IMR-90 (cell line): Measurements from ENCODE around the gene COX6A2. TPM values are rescaled to one million over a fixed set of nuclear protein-coding genes. Genes with fewer than 3 reads are reported as not detected.

Experiments
- ATAC-seq: fragments of 200-7000 bp; cut with Tn5 transposase; 2 replicates; pipeline ENCODE4 v1.9.1; 2020; ENCODE audit warnings: low read depth, mild to moderate bottlenecking, moderate library complexity
- BruUV-seq: library from RNA; stranded (reverse); fragments of 400-500 nt; replicated peaks from 2 replicates; lab custom pipeline; 2021; lab: Mats Ljungman, UMichigan
- CTCF ChIA-PET: fragments of 300-600 bp; formaldehyde crosslinking; extraction: SDS; loops from one replicate; lab custom pipeline; 2021; ENCODE audit warnings: antibody characterized with exemption; lab: Yijun Ruan, JAX
- POLR2A ChIA-PET: fragments of 300-600 bp; sonication (Branson Sonifier 250); formaldehyde crosslinking; loops from one replicate; lab custom pipeline; 2022; ENCODE audit warnings: antibody characterized with exemption; ENCODE audit not compliant: unreplicated experiment; lab: Charles Lee
- DNase-seq: peaks from one replicate; pipeline ENCODE4 v3.0.0; 2013
- H2AFZ ChIP-seq: replicated peaks from 2 replicates; pipeline ENCODE3; 2013; ENCODE audit warnings: low read length, mild to moderate bottlenecking; ENCODE audit not compliant: poor library complexity
- H2AK5ac ChIP-seq: 2 replicates; pipeline ENCODE4 v1.6.1; 2013; ENCODE audit warnings: low read depth, low read length, inconsistent platforms
- H2AK9ac ChIP-seq: replicated peaks from 2 replicates; pipeline ENCODE3; 2013; ENCODE audit warnings: mild to moderate bottlenecking, low read depth, low read length, moderate library complexity; ENCODE audit not compliant: poor library complexity
- H2BK120ac ChIP-seq: 2 replicates; pipeline ENCODE4 v1.6.1; 2013; ENCODE audit warnings: low read depth, low read length, inconsistent platforms
- H2BK15ac ChIP-seq: 3 replicates; pipeline ENCODE4 v1.6.1; 2013; ENCODE audit warnings: low read depth, low read length, inconsistent platforms
- H2BK20ac ChIP-seq: 2 replicates; pipeline ENCODE4 v1.6.1; 2013; ENCODE audit warnings: low read depth, mild to moderate bottlenecking, inconsistent platforms, low read length, moderate library complexity
- H2BK5ac ChIP-seq: 2 replicates; pipeline ENCODE4 v1.6.1; 2013; ENCODE audit warnings: mild to moderate bottlenecking, low read depth, low read length, inconsistent platforms; ENCODE audit not compliant: poor library complexity, severe bottlenecking
- H3K14ac ChIP-seq: replicated peaks from 2 replicates; pipeline ENCODE4 v1.6.1; 2013; ENCODE audit warnings: low read depth, low read length, inconsistent platforms
- H3K18ac ChIP-seq: 2 replicates; pipeline ENCODE4 v1.6.1; 2013; ENCODE audit warnings: low read depth, low read length, control low read depth
- H3K23ac ChIP-seq: 2 replicates; pipeline ENCODE4 v1.6.1; 2013; ENCODE audit warnings: low read depth, low read length, inconsistent platforms
- H3K27ac ChIP-seq: 2 replicates; pipeline ENCODE4 v1.5.1; 2013; ENCODE audit warnings: mild to moderate bottlenecking, control low read depth, low read length; ENCODE audit not compliant: insufficient read depth
- H3K27me3 ChIP-seq: 2 replicates; pipeline ENCODE4 v1.6.1; 2013; ENCODE audit warnings: low read length; ENCODE audit not compliant: control insufficient read depth, insufficient read depth
- H3K36me3 ChIP-seq: 2 replicates; pipeline ENCODE4 v1.6.1; 2013; ENCODE audit warnings: low read length, mixed read lengths; ENCODE audit not compliant: control insufficient read depth, insufficient read depth
- H3K4ac ChIP-seq: 2 replicates; pipeline ENCODE4 v1.6.1; 2013; ENCODE audit warnings: low read depth, low read length, inconsistent platforms
- H3K4me1 ChIP-seq: 2 replicates; pipeline ENCODE4 v1.6.1; 2013; ENCODE audit warnings: low read length, mixed read lengths; ENCODE audit not compliant: control insufficient read depth, insufficient read depth
- H3K4me2 ChIP-seq: 2 replicates; pipeline ENCODE4 v1.6.1; 2013; ENCODE audit warnings: low read depth, mild to moderate bottlenecking, control low read depth, low read length, moderate library complexity
- H3K4me3 ChIP-seq: 2 replicates; pipeline ENCODE4 v1.5.1; 2013; ENCODE audit warnings: low read depth, mild to moderate bottlenecking, control low read depth, low read length, moderate library complexity; ENCODE audit not compliant: insufficient read depth
- H3K56ac ChIP-seq: 2 replicates; pipeline ENCODE4 v1.6.1; 2013; ENCODE audit warnings: low read length, inconsistent platforms; ENCODE audit not compliant: insufficient read depth; ENCODE audit errors: extremely low read depth
- H3K79me1 ChIP-seq, 2 experiments: 2 replicates each; pipeline ENCODE4 v1.6.1; 2013; ENCODE audit warnings: low read length in 2 of 2, inconsistent platforms in 1 of 2, low read depth in 1 of 2
- H3K9ac ChIP-seq: 2 replicates; pipeline ENCODE4 v1.6.1; 2013; ENCODE audit warnings: low read depth, low read length, control low read depth
- H3K9me1 ChIP-seq: 2 replicates; pipeline ENCODE4 v1.6.1; 2013; ENCODE audit warnings: low read length, inconsistent platforms; ENCODE audit not compliant: insufficient read depth
- H3K9me3 ChIP-seq: 2 replicates; pipeline ENCODE4 v1.6.1; 2013; ENCODE audit warnings: low read length; ENCODE audit not compliant: control insufficient read depth, insufficient read depth
- H4K20me1 ChIP-seq: 2 replicates; pipeline ENCODE4 v1.6.1; 2013; ENCODE audit warnings: low read length, inconsistent platforms; ENCODE audit not compliant: insufficient read depth
- H4K5ac ChIP-seq: 2 replicates; pipeline ENCODE4 v1.6.1; 2013; ENCODE audit warnings: mild to moderate bottlenecking, low read depth, low read length, control low read depth
- H4K8ac ChIP-seq, 2 experiments: 2 replicates each; pipeline ENCODE4 v1.6.1; 2013; ENCODE audit warnings: low read depth in 2 of 2, low read length in 2 of 2, control low read depth in 1 of 2, inconsistent platforms in 1 of 2
- H4K91ac ChIP-seq: 2 replicates; pipeline ENCODE4 v1.6.1; 2013; ENCODE audit warnings: low read depth, low read length, inconsistent platforms; ENCODE audit not compliant: insufficient read depth
- BHLHE40 ChIP-seq: fragments of 150-350 bp; IDR thresholded peaks from 2 replicates; pipeline ENCODE4 v1.6.1; 2016; ENCODE audit warnings: mild to moderate bottlenecking, low read depth, low read length
- CHD1 ChIP-seq: IDR thresholded peaks from 2 replicates; pipeline ENCODE4 v1.6.1; 2012; ENCODE audit warnings: low read depth, low read length, improper control_type of control experiment
- CTCF ChIP-seq: conservative IDR thresholded peaks from 2 replicates; pipeline ENCODE4 v1.5.1; 2012; ENCODE audit warnings: mild to moderate bottlenecking, low read depth, low read length, improper control_type of control experiment
- ELK1 ChIP-seq: fragments of 150-350 bp; IDR thresholded peaks from 2 replicates; pipeline ENCODE4 v1.6.1; 2016; ENCODE audit warnings: low read depth, mild to moderate bottlenecking, low read length, moderate library complexity, borderline replicate concordance
- FOS ChIP-seq: fragments of 150-350 bp; IDR thresholded peaks from 2 replicates; pipeline ENCODE4 v1.6.1; 2016; ENCODE audit warnings: low read depth, low read length
- MAFK ChIP-seq: IDR thresholded peaks from 2 replicates; pipeline ENCODE4 v1.6.1; 2012; ENCODE audit warnings: low read depth, low read length, improper control_type of control experiment
- MAZ ChIP-seq: IDR thresholded peaks from 2 replicates; pipeline ENCODE4 v1.6.1; 2012; ENCODE audit warnings: low read depth, mild to moderate bottlenecking, low read length, improper control_type of control experiment, moderate library complexity, borderline replicate concordance
- MXI1 ChIP-seq: IDR thresholded peaks from 2 replicates; pipeline ENCODE4 v1.6.1; 2012; ENCODE audit warnings: low read depth, mild to moderate bottlenecking, low read length, moderate library complexity, borderline replicate concordance
- NFE2L2 ChIP-seq: fragments of 150-350 bp; IDR thresholded peaks from 2 replicates; pipeline ENCODE4 v1.6.1; 2016; ENCODE audit warnings: low read depth, mild to moderate bottlenecking, low read length
- RAD21 ChIP-seq: IDR thresholded peaks from 2 replicates; pipeline ENCODE4 v1.6.1; 2012; ENCODE audit warnings: low read length, improper control_type of control experiment
- RFX5 ChIP-seq: IDR thresholded peaks from 2 replicates; pipeline ENCODE4 v1.8.0; 2012; ENCODE audit warnings: low read depth, mild to moderate bottlenecking, low read length, moderate library complexity
- WGBS, 2 experiments: methylation state at CpG; one replicate each; pipeline versions ENCODE4 v1.1.5 to v1.1.7; 2013; ENCODE audit warnings: missing lambda C conversion rate in 2 of 2; ENCODE audit not compliant: insufficient read length in 1 of 2; ENCODE audit errors: extremely low coverage in 2 of 2; 5-methylcytosine and 5-hydroxymethylcytosine counted together
- dilution Hi-C: fragments of 300-500 bp; cut with HindIII; formaldehyde crosslinking; loops from one replicate; pipeline ENCODE4 v1.14.3; 2018; ENCODE audit warnings: low sequenced_read_pairs; ENCODE audit not compliant: unreplicated experiment
- in situ Hi-C: fragments of 300-500 bp; cut with MboI; formaldehyde crosslinking; loops from 3 replicates; pipeline ENCODE4 v1.14.3; 2019; ENCODE audit warnings: low sequenced_read_pairs, inconsistent platforms, mixed read lengths
- intact Hi-C: fragments of 100-400 bp; cut with micrococcal nuclease; formaldehyde crosslinking; loops from 2 replicates; pipeline ENCODE4 v1.10.0; 2022
- polyA plus RNA-seq, 3 experiments: library from polyadenylated mRNA; depleted of rRNA; stranded (reverse); fragments of >200 nt; gene quantifications; 2 replicates each; pipeline ENCODE4 v1.2.3, GENCODE V29; 2012; ENCODE audit warnings: low replicate concordance in 1 of 3
- total RNA-seq: library from RNA; depleted of rRNA; stranded (reverse); fragments of >200 nt; gene quantifications from 2 replicates; pipeline ENCODE4 v1.2.3, GENCODE V29; 2012

Gene COX6A2
- total and polyA plus RNA-seq, 2 of the 4 experiments (the other 2 are of a cell fraction), result not detected

DNA sequence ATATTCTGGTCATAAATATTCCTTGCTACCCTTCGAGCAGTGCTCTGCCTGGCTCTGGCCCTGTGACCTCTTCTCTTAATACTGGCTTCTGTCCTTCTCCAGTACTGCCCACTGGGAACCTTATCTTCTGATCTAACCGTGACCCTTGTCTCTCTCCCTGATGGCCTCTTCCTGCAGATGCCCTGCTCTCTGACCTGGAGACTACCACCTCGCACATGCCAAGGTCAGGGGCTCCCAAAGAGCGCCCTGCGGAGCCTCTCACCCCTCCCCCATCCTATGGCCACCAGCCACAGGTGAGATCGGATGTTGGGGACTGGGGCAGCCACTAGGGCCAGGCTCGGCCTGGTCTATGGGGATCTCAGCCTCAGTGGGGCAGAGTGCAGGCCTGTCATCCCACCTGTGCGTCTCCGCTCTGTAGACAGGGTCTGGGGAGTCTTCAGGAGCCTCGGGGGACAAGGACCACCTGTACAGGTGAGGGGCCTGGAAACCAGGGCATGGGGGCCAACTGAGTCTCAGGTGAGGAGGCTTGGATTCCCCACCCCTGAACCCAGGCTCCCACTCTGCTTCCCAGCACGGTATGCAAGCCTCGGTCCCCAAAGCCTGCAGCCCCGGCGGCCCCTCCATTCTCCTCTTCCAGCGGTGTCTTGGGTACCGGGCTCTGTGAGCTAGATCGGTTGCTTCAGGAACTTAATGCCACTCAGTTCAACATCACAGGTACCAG, 45.3 kb upstream of the COX6A2 start:
- Histone ChIP-seq H2BK120ac (no peak overlapping the region), H4K8ac (peak overlapping the region in 1 of 2 experiments; percentile 10; a peak in 2 of 4 replicates), H3K27ac (no peak overlapping the region), H3K9me3 (no peaks in the 10 kb centered on the region), H2AK9ac (peak overlapping the region; percentile 100), H4K5ac (no peak overlapping the region), H3K4ac (peak overlapping the region; percentile 75), H3K36me3 (peaks cover 45% of the 10 kb centered on the region), H3K23ac (no peak overlapping the region), H3K4me3 (no peak overlapping the region), H3K4me2 (peak overlapping the region; percentile 18; the same call in 1 of the 2 replicates), H2BK5ac (no peak overlapping the region), H3K27me3 (no peaks in the 10 kb centered on the region), H2BK20ac (no peak overlapping the region), H3K14ac (peak overlapping the region; percentile 10), H2AFZ (no peak overlapping the region), H4K91ac (no peak overlapping the region), H3K18ac (no peak overlapping the region), H3K4me1 (peaks cover 13% of the 10 kb centered on the region), H3K56ac (no peak overlapping the region), H3K9ac (peak overlapping the region; percentile 15; the same call in 1 of the 2 replicates), H2BK15ac (no peak overlapping the region), H2AK5ac (peak overlapping the region; percentile 100; the same call in 1 of the 2 replicates), H4K20me1 (peaks cover 53% of the 10 kb centered on the region), H3K9me1 (peaks cover 16% of the 10 kb centered on the region; the same call in 1 of the 2 replicates), H3K79me1 (peaks cover 22 to 70% of the 10 kb centered on the region in 2 experiments; a peak in 3 of 4 replicates)
- intact Hi-C loops (no loop called here), dilution Hi-C loops (no loop called here), in situ Hi-C loops (loop anchor here (25.0 kb wide), 1 partner anchor 389 kb away; the partner anchor contains the start of gene ZNF267)
- POLR2A ChIA-PET, result interaction anchor here (1.0 kb wide), 1 partner anchor 14 kb away, joined by 4 read pairs; no protein-coding TSS in a partner anchor
- DNase-seq (no peak), ATAC-seq (no peak)
- no peak for TF ChIP-seq NFE2L2
- no peak for TF ChIP-seq MAFK
- no peak for TF ChIP-seq MAZ
- no peak for TF ChIP-seq ELK1
- no peak for TF ChIP-seq CHD1
- no peak for TF ChIP-seq FOS
- TF ChIP-seq CTCF, result no peak
- no peak for TF ChIP-seq RFX5
- no peak for TF ChIP-seq MXI1
- no peak for TF ChIP-seq BHLHE40
- no peak for TF ChIP-seq RAD21
- CTCF ChIA-PET, result interaction anchor here (1.0 kb wide), 2 partner anchors 8 to 13 kb away, joined by 6 to 7 read pairs; no protein-coding TSS in a partner anchor
- WGBS, 2 experiments, result 33% methylated on average over 1 of the region's 17 CpGs; no CpG with 5 or more reads in 1 of the 2 experiments
- BruUV-seq, result no TSS peak
